HepG2 (cell line): ENCODE results near the gene EEF1A2.

Experiments
- CTCF ChIP-seq: sonication (generic); formaldehyde crosslinking; IDR thresholded peaks from 2 replicates; pipeline ENCODE4 v1.5.0; 2020; ENCODE audit warnings: mild to moderate bottlenecking, missing genetic modification reagents, moderate library complexity
- KDM5A ChIP-seq: fragments of 200-600 bp; sonication (generic); IDR thresholded peaks from 2 replicates; pipeline ENCODE4 v1.7.0; 2018; ENCODE audit warnings: antibody characterized with exemption, mild to moderate bottlenecking, low read length, borderline replicate concordance
- POLR2A ChIP-seq, 2 experiments: IDR thresholded peaks; 2 replicates each; pipeline ENCODE4 v1.6.1; 2011; ENCODE audit warnings: low read depth in 2 of 2, low read length in 2 of 2, mild to moderate bottlenecking in 1 of 2, moderate library complexity in 1 of 2; ENCODE audit not compliant: insufficient read depth in 1 of 2
- REST ChIP-seq, 2 experiments: IDR thresholded peaks; 2 replicates each; pipeline ENCODE4 v1.6.1; 2011 to 2012; ENCODE audit warnings: low read length in 2 of 2, borderline replicate concordance in 1 of 2, low read depth in 1 of 2, mild to moderate bottlenecking in 1 of 2, moderate library complexity in 1 of 2
- TBX3 ChIP-seq: fragments of 450-650 bp; IDR thresholded peaks from 2 replicates; pipeline ENCODE4 v1.6.1; 2017; ENCODE audit warnings: antibody characterized with exemption, mild to moderate bottlenecking, inconsistent platforms, borderline replicate concordance

DNA sequence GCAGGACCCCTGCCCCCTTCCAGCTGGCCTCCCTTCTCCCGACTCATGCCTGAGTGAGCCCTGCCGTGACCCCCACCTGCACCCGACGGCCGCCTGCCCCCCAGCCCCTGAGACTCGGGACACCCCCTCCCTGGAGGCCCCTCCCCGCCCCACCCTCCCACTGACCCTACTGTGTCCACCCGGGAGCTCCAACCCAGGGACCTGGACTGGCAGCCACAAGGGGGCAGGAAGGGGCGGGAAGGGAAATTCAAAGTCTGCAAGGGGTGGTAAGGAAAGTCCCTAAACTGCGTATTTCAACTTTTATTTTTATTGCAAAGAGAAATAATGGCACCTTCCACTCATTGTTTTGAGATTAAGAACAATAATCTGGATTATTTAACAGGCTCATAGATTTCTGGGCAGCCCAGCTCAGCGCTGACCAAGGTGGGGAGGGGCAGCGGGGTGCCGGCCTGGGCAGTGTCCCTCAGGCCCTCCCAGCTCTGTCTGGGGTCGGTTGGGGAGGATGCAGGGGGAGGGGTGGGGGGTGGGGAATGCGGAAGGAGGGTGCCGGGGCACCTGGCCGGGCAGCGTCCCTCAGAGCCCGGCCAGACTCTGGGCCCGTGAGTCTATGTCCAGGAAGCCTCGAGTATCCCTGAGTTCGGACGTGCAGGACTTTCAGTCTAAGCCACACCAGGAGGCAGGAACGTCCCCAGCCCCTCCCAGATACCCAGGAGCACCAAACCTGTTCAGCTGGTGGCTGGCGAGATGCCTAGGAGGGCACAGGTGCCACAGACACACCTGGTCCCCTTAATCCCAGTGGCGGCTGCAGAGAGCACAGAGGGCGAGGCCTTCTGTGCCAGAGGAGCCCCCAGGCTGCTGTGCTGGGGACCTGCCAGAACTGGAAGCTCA, 39.6 kb upstream of the EEF1A2 start:
- TF ChIP-seq KDM5A (no peak), POLR2A (IDR thresholded peaks at IDR 0.05; ENCODE audit: insufficient read depth in 1 of 2, low read depth in 2 of 2, low read length in 2 of 2) (no peak), TBX3 (no peak), CTCF (no peak; the same call in 1 of the 2 replicates), REST (IDR thresholded peaks at IDR 0.05; ENCODE audit: borderline replicate concordance in 1 of 2, low read depth in 1 of 2, low read length in 2 of 2) (no peak)
